Esophagus muscularis mucosa (tissue), 4 donors: Measurements from ENCODE around the gene POP7. TPM values are rescaled to one million over a fixed set of nuclear protein-coding genes. Genes with fewer than 3 reads are reported as not detected.

Source experiments
- DNase-seq: peaks from one replicate; pipeline ENCODE4 v3.0.0-alpha.2; 2017; ENCODE audit errors: extremely low spot score
- H3K27ac ChIP-seq, 4 donors: fragments of 200-600 bp; sonication (generic); replicated peaks in 1 of 4; 1 replicate in 3 of 4; 2 replicates in 1 of 4; pipeline ENCODE4 v1.5.1; 2016 to 2019; ENCODE audit warnings: mild to moderate bottlenecking in 1 of 4
- H3K27me3 ChIP-seq, 4 donors: fragments of 200-600 bp; sonication (generic); one replicate each; pipeline versions ENCODE4 v1.5.1 to v1.6.0; 2016 to 2019
- H3K36me3 ChIP-seq, 4 donors: fragments of 200-600 bp; sonication (generic); one replicate each; pipeline ENCODE4 v1.5.1; 2016 to 2019
- H3K4me1 ChIP-seq, 4 donors: fragments of 200-600 bp; sonication (generic); one replicate each; pipeline ENCODE4 v1.5.1; 2016 to 2019
- H3K4me3 ChIP-seq, 4 donors: fragments of 200-600 bp; sonication (generic); 1 replicate in 2 of 4; 2 replicates in 2 of 4; pipeline ENCODE4 v1.5.1; 2016 to 2019; ENCODE audit warnings: mild to moderate bottlenecking in 4 of 4, moderate library complexity in 1 of 4
- H3K9me3 ChIP-seq, 4 donors: fragments of 200-600 bp; sonication (generic); 1 replicate in 3 of 4; 2 replicates in 1 of 4; pipeline ENCODE4 v1.5.1; 2016 to 2019
- EP300 ChIP-seq: sonication (generic); formaldehyde crosslinking; IDR thresholded peaks from one replicate; pipeline ENCODE4 v1.6.1; 2017; ENCODE audit warnings: antibody characterized with exemption
- POLR2A ChIP-seq: fragments of 450-650 bp; IDR thresholded peaks from one replicate; pipeline ENCODE4 v1.6.1; 2017; ENCODE audit warnings: antibody characterized with exemption, moderate library complexity, mild to moderate bottlenecking, low read depth
- POLR2AphosphoS5 ChIP-seq, 2 donors: sonication (generic); formaldehyde crosslinking; IDR thresholded peaks; one replicate each; pipeline ENCODE4 v1.6.1; 2017; ENCODE audit warnings: antibody characterized with exemption in 2 of 2
- WGBS: methylation state at CpG from one replicate; pipeline ENCODE4 v1.1.5; 2018; 5-methylcytosine and 5-hydroxymethylcytosine counted together
- intact Hi-C: fragments of 100-400 bp; cut with DNase I; formaldehyde crosslinking; loops from one replicate; pipeline ENCODE4 v1.15.1; 2023
- total RNA-seq, 4 donors: library from RNA; depleted of rRNA; stranded (reverse); fragments of >200 nt; gene quantifications; one replicate each; pipeline versions ENCODE4 v1.1.0 to v1.2.1, GENCODE V29; 2016
- TF ChIP-seq, protein P1 (sequence below), 3 experiments: fragments of 200-600 bp in 2 of 3; fragments of 450-650 bp in 1 of 3; sonication (generic) in 2 of 3; IDR thresholded peaks; one replicate each; pipeline ENCODE4 v1.5.1; 2017 to 2019; ENCODE audit warnings: antibody characterized with exemption in 3 of 3, mild to moderate bottlenecking in 2 of 3, moderate library complexity in 1 of 3

POP7 gene
- total RNA-seq, 4 donors from 2014 or later, result 27.0 to 51.3 (median 43.7) TPM

DNA sequence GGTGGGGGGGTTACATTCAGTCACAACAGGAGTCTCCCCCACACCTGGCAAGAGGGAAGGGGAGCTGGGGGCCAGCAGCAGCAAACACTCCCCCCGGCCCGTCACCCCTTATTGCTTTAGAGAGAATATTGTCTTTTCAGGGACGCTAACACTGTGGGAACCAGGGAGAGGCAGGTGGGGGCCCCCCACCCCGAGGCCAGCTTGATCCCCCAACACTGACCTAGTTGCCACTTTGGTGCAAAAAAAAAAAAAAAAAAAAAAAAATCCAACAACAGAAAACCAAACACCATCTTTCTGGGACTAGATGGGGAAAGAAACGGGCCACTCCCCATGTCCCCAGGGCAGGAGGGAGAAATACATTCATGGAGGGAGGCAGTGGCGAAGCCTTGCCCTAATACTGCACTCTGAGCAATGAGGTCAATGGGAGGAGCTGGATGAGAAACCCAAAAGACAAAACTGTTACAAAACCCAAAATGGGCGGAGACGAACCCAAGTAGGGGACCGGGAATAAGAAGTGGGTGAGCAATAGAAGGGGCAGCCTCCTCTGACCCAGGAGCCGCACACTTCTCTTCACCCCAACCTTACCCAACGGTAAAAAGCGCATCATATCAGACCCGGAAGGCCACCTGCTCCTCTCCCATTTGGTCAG is 25.9 kb upstream of the POP7 start:
- intact Hi-C loops, result no loop called here
- no peaks in the 10 kb centered on the region for H3K9me3 ChIP-seq
- no peak overlapping the region for H3K4me3 ChIP-seq
- TF ChIP-seq, protein P1, sequence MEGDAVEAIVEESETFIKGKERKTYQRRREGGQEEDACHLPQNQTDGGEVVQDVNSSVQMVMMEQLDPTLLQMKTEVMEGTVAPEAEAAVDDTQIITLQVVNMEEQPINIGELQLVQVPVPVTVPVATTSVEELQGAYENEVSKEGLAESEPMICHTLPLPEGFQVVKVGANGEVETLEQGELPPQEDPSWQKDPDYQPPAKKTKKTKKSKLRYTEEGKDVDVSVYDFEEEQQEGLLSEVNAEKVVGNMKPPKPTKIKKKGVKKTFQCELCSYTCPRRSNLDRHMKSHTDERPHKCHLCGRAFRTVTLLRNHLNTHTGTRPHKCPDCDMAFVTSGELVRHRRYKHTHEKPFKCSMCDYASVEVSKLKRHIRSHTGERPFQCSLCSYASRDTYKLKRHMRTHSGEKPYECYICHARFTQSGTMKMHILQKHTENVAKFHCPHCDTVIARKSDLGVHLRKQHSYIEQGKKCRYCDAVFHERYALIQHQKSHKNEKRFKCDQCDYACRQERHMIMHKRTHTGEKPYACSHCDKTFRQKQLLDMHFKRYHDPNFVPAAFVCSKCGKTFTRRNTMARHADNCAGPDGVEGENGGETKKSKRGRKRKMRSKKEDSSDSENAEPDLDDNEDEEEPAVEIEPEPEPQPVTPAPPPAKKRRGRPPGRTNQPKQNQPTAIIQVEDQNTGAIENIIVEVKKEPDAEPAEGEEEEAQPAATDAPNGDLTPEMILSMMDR (IDR thresholded peaks at IDR 0.05), result no peak
- TF ChIP-seq POLR2A, result no peak
- no peak for TF ChIP-seq EP300
- TF ChIP-seq POLR2AphosphoS5 (IDR thresholded peaks at IDR 0.05), result peak; percentile 26 to 44
- H3K27me3 ChIP-seq, result no peaks in the 10 kb centered on the region
- 56% methylated on average over 12 of the region's 13 CpGs for WGBS
- no peak for DNase-seq
- peak overlapping the region; percentile 63 to 100 (median 70) for H3K27ac ChIP-seq
- H3K4me1 ChIP-seq, result peaks cover 18 to 59% (median 53%) of the 10 kb centered on the region in 4 donors
- peaks cover 58 to 86% (median 85%) of the 10 kb centered on the region in 4 donors for H3K36me3 ChIP-seq

DNA sequence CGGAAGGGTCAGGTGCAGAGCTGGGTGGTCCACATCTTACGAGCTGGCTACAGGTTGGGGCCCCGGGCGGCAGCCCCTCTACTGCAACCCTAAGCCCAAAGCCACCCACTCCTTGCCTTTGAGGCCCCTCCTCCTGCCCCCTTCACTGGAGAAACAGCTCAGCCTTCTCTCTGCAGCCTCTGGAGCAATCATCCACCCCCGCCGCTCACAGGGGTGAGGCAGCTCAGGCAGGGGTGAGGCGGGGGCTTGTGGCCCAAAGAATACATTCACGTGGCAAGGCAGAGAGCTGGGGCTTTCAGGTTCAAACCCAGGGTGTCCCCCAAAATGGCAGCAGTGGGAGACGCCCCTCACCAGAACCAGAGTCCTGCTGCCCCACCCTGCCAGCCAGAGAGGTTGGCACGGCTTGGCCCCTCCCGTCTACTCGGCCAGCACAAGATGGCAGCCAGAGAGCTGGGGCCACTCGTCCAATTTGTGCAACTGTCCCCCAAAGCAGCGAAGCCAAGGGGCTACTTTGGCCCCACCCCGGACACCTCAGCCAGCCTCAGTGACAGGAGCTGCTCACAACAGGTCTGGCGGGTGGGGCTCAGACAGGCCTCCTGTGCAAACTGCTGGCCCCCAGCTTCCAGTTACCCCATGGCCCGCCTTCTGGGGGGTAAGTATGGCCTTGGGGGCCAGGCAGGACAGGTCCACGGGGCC is 25.2 kb upstream of the POP7 start:
- Histone ChIP-seq H3K27me3 (no peaks in the 10 kb centered on the region), H3K27ac (peak overlapping the region; percentile 63 to 100 (median 70)), H3K4me3 (no peak overlapping the region), H3K4me1 (peaks cover 18 to 53% (median 51%) of the 10 kb centered on the region in 4 donors), H3K9me3 (no peaks in the 10 kb centered on the region), H3K36me3 (peaks cover 65 to 93% (median 92%) of the 10 kb centered on the region in 4 donors)
- 94% methylated on average over 3 of the region's 18 CpGs for WGBS
- DNase-seq, result no peak
- TF ChIP-seq POLR2A, result no peak
- TF ChIP-seq, protein P1 (IDR thresholded peaks at IDR 0.05), result no peak
- TF ChIP-seq EP300, result no peak
- TF ChIP-seq POLR2AphosphoS5 (IDR thresholded peaks at IDR 0.05), result no peak
- intact Hi-C loops, result no loop called here

DNA sequence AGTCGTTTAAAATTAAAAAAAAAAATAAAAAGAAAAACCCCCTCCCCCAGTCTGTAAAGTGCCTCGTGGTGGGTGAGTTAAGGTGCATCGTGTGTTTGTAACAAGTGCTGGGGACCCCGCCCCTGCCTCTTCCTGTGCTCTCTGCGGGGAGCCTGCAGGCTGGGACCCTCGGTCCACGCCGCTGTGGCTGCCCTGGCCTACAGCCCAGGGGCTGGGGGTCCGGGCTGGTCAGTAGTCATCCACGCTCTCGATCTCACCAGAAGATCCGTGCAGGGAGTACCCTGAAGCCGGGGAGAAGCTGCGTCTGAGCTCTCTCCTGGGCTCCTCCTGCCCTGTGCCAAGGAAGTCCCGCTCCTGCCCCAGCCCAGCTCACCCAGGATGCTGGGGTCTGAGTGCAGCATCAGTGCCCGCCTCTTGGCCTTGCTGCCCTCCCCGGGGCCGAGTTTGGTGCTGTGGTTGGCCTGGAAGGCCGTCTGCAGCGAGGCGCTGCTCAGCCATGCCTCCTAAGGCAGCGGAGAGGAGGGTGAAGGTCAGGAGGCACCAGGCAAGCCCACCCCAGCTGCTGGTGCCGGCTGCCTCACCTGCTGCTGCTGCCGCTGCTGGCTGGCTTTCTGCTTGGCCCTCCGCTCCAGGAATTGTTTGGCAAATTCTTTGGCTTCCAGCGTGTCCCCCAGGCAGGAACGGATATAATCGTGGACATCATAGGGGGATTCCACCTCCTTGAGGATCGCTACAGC is 24.3 kb upstream of the POP7 start:
- Histone ChIP-seq H3K9me3 (no peaks in the 10 kb centered on the region), H3K27ac (peak overlapping the region in 2 of 4 donors; percentile 75 to 100), H3K4me1 (peaks cover 9 to 45% (median 42%) of the 10 kb centered on the region in 4 donors), H3K4me3 (no peak overlapping the region), H3K27me3 (no peaks in the 10 kb centered on the region), H3K36me3 (peaks cover 72 to 100% (median 98%) of the 10 kb centered on the region in 4 donors)
- intact Hi-C loops, result no loop called here
- DNase-seq, result no peak
- TF ChIP-seq POLR2AphosphoS5 (IDR thresholded peaks at IDR 0.05) (peak in 1 of 2 donors; percentile 34), POLR2A (no peak), EP300 (no peak)
- TF ChIP-seq, protein P1 (IDR thresholded peaks at IDR 0.05), result no peak
- whole genome bisulfite sequencing, result 81% methylated on average over 28 of the region's 29 CpGs

DNA sequence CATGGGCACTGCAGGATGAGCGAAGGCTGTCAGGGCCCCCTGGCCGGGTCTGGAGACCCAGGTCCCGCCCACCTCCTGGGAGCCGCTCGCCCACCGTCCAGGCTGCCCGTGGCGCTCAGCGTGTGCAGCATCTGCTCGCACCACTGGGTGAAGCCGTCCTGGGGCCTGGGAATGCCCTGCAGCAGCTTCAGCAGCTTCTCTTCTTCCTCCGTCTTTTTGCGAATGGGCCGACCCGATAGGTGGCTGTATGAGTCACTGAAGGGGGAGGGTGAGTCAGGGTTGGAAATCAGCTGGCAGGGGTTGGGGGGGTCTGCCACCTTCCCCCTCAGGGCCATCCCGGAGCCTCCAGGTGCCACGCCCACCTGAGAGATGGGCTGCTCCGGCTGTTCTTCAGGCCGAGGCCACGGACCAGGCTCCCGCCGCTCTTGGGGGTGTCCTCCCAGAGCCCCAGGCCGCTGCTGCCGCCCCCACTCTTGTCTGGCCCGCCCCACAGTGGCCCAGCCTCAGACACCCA is 23.6 kb upstream of the POP7 start:
- Histone ChIP-seq H3K36me3 (peaks cover 72 to 100% (median 98%) of the 10 kb centered on the region in 4 donors), H3K27me3 (no peaks in the 10 kb centered on the region), H3K4me3 (no peak overlapping the region), H3K4me1 (peaks cover 5 to 45% (median 36%) of the 10 kb centered on the region in 4 donors), H3K27ac (peak overlapping the region in 1 of 4 donors; percentile 100), H3K9me3 (no peaks in the 10 kb centered on the region)
- intact Hi-C loops, result no loop called here
- 62% methylated on average over 9 of the region's 25 CpGs for WGBS
- no peak for DNase-seq
- TF ChIP-seq POLR2AphosphoS5 (IDR thresholded peaks at IDR 0.05) (no peak), POLR2A (no peak), EP300 (no peak)
